Ovary (tissue), 9 donors: ENCODE measurements around the gene RHO. TPM values are rescaled to one million over a fixed set of nuclear protein-coding genes. Genes with fewer than 3 reads are reported as not detected.

ENCODE experiments used
- DNase-seq, 5 donors: peaks; one replicate each; pipeline ENCODE4 v3.0.0-alpha.2; 2019 to 2020
- H3K27ac ChIP-seq, 2 donors: fragments of 200-600 bp; one replicate each; pipeline versions ENCODE4 v1.5.1 to v1.8.0; 2019 to 2022
- H3K27me3 ChIP-seq: fragments of 200-600 bp; one replicate; pipeline ENCODE4 v1.8.0; 2022
- H3K36me3 ChIP-seq: fragments of 200-600 bp; sonication (generic); one replicate; pipeline ENCODE4 v1.5.1; 2019
- H3K4me1 ChIP-seq: one replicate; pipeline ENCODE4 v1.8.1; 2013; ENCODE audit warnings: mild to moderate bottlenecking, moderate library complexity; ENCODE audit not compliant: insufficient read depth
- H3K4me3 ChIP-seq: fragments of 200-600 bp; sonication (generic); one replicate; pipeline ENCODE4 v1.5.1; 2017
- H3K9me3 ChIP-seq, 2 donors: fragments of 200-600 bp in 1 of 2; sonication (generic) in 1 of 2; one replicate each; pipeline versions ENCODE4 v1.5.1 to v1.8.1; 2013 to 2019; ENCODE audit warnings: mild to moderate bottlenecking in 1 of 2, moderate library complexity in 1 of 2
- CTCF ChIP-seq, 3 donors: fragments of 450-650 bp in 2 of 3; fragments of 200-600 bp in 1 of 3; IDR thresholded peaks; one replicate each; pipeline versions ENCODE4 v1.5.1 to v1.8.0; 2016 to 2022; ENCODE audit warnings: antibody characterized with exemption in 3 of 3, mild to moderate bottlenecking in 1 of 3
- EP300 ChIP-seq: sonication (generic); formaldehyde crosslinking; IDR thresholded peaks from one replicate; pipeline ENCODE4 v1.6.1; 2017; ENCODE audit warnings: antibody characterized with exemption
- POLR2A ChIP-seq: fragments of 450-650 bp; IDR thresholded peaks from one replicate; pipeline ENCODE4 v1.6.1; 2017; ENCODE audit warnings: antibody characterized with exemption, mild to moderate bottlenecking, moderate library complexity
- WGBS, 3 donors: extraction: QIAGEN DNeasy Blood & Tissue Kit in 1 of 3; methylation state at CpG; one replicate each; pipeline versions ENCODE4 v1.1.5 to v1.1.7; 2013 to 2017; 5-methylcytosine and 5-hydroxymethylcytosine counted together
- intact Hi-C, 4 donors: fragments of 100-400 bp; cut with DNase I; formaldehyde crosslinking; loops; one replicate each; pipeline versions ENCODE4 v1.11.0 to v1.15.1; 2022 to 2023
- polyA plus RNA-seq, 2 donors: library from polyadenylated mRNA; stranded (reverse); fragments of 200-250 nt in 1 of 2; fragments of 350-450 nt in 1 of 2; fragmentation: Illumina TruSeq in 1 of 2; extraction: RNeasy Lipid Tissue Mini Kit (QIAGEN cat#74804) in 1 of 2; gene quantifications; one replicate each; pipeline ENCODE4 v1.2.3, GENCODE V29; 2013 to 2014
- total RNA-seq, 7 donors: library from RNA; depleted of rRNA in 2 of 7; stranded (reverse); fragments of >200 nt in 2 of 7; fragmentation: NEBNext Ultra II Directional in 3 of 7; extraction: Animal tissue kit (Norgen Biotek cat#: 25700) in 3 of 7; gene quantifications; one replicate each; pipeline versions ENCODE4 v1.1.0 to v1.2.4, GENCODE V29; 2016 to 2023
- donor health status: DM: no; HTN: no; CAD: no; lungs with moderate emphysema.
- donor health status: DM: no; HTN: no; CAD: no.
- donor health status: Bipolar disorder and iron deficiency.
- donor health status: DM: yes; HTN: yes; CAD: no.
- donor health status: DM: no; HTN: no; CAD: no.
- donor health status: DM: yes; HTN: yes; CAD: no.

The RHO gene
- total and polyA plus RNA-seq, 9 donors, result 0.13 to 0.24 TPM; not detected in 7

GRCh38 chr3:129575997-129576384, 47.6 kb downstream of the RHO start:
- intact Hi-C loops, result no loop called here
- Histone ChIP-seq H3K36me3 (no peaks in the 10 kb centered on the region), H3K4me3 (no peak overlapping the region), H3K27me3 (no peaks in the 10 kb centered on the region), H3K9me3 (no peaks in the 10 kb centered on the region), H3K4me1 (no peaks in the 10 kb centered on the region), H3K27ac (no peak overlapping the region)
- 91 to 92% (median 91%) methylated on average over 10 of the region's 10 CpGs for WGBS, 3 donors
- TF ChIP-seq CTCF (IDR thresholded peaks at IDR 0.05) (no peak), POLR2A (no peak), EP300 (no peak)
- DNase-seq, result no peak

GRCh38 chr3:129576514-129577352, 48.3 kb downstream of the RHO start:
- no peaks in the 10 kb centered on the region for H3K9me3 ChIP-seq
- WGBS, 3 donors, result 80 to 85% (median 81%) methylated on average over 18 of the region's 18 CpGs
- H3K36me3 ChIP-seq, result no peaks in the 10 kb centered on the region
- intact Hi-C loops, result no loop called here
- H3K4me3 ChIP-seq, result no peak overlapping the region
- TF ChIP-seq EP300 (no peak), CTCF (IDR thresholded peaks at IDR 0.05) (no peak), POLR2A (no peak)
- peak in 1 of 5 donors; percentile 19 for DNase-seq
- no peaks in the 10 kb centered on the region for H3K4me1 ChIP-seq
- no peak overlapping the region for H3K27ac ChIP-seq
- H3K27me3 ChIP-seq, result no peaks in the 10 kb centered on the region

DNA sequence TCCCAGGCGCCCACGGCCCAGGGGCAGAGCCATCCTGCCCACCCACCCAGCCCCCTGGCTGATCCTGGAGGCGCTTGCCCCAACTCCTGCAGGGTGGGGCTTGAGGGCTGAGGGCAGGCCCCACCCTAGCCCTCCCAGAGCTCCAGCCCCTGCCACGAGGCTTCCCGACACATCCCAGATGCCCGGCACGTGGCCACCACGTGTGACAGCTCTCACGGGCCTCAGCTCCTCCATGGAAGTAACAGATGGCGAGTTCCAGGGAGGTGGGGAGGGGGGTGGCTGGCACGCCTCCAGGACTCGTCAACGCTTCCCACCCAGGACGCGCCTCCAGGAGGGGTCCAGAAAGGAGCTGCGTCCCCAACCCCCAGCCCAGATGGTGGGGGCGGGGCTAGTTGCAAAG, 48.9 kb downstream of the RHO start:
- Histone ChIP-seq H3K4me1 (no peaks in the 10 kb centered on the region), H3K27me3 (no peaks in the 10 kb centered on the region), H3K36me3 (no peaks in the 10 kb centered on the region), H3K27ac (no peak overlapping the region), H3K9me3 (no peaks in the 10 kb centered on the region), H3K4me3 (no peak overlapping the region)
- intact Hi-C loops, result no loop called here
- peak in 1 of 5 donors; percentile 31 for DNase-seq
- 65 to 78% (median 66%) methylated on average over 13 to 17 of the region's 17 CpGs for WGBS, 3 donors
- TF ChIP-seq CTCF (IDR thresholded peaks at IDR 0.05), result no peak
- no peak for TF ChIP-seq EP300
- no peak for TF ChIP-seq POLR2A

GRCh38 chr3:129577925-129578786, 49.7 kb downstream of the RHO start:
- Histone ChIP-seq H3K4me1 (no peaks in the 10 kb centered on the region), H3K9me3 (no peaks in the 10 kb centered on the region), H3K27ac (no peak overlapping the region), H3K4me3 (no peak overlapping the region), H3K36me3 (no peaks in the 10 kb centered on the region), H3K27me3 (no peaks in the 10 kb centered on the region)
- WGBS, 3 donors, result 88 to 91% (median 91%) methylated on average over 17 to 21 of the region's 21 CpGs
- no peak for TF ChIP-seq CTCF (IDR thresholded peaks at IDR 0.05)
- no peak for TF ChIP-seq EP300
- TF ChIP-seq POLR2A, result no peak
- intact Hi-C loops, result no loop called here
- DNase-seq, result peak in 1 of 5 donors; percentile 16
